Breast epithelium (tissue), 4 donors: ENCODE results near the gene CSF2. TPM values are rescaled to one million over a fixed set of nuclear protein-coding genes. Genes with fewer than 3 reads are reported as not detected.
"Not testable (repeated sequence)": the region's sequence is repeated elsewhere in the genome, so short reads cannot be mapped to it uniquely, and the experiment has no call there.

Experiments
- DNase-seq, 2 donors: peaks; one replicate each; pipeline ENCODE4 v3.0.0-alpha.2; 2019; ENCODE audit warnings: low spot score in 2 of 2
- H3K27ac ChIP-seq, 2 donors: fragments of 200-600 bp; sonication (generic) in 1 of 2; one replicate each; pipeline ENCODE4 v1.5.1; 2016 to 2019; ENCODE audit warnings: mild to moderate bottlenecking in 1 of 2
- H3K27me3 ChIP-seq, 2 donors: fragments of 200-600 bp; sonication (generic) in 1 of 2; one replicate each; pipeline versions ENCODE4 v1.5.1 to v1.6.0; 2017 to 2019; ENCODE audit warnings: control low read depth in 1 of 2, mild to moderate bottlenecking in 1 of 2
- H3K36me3 ChIP-seq: fragments of 200-600 bp; one replicate; pipeline ENCODE4 v1.5.1; 2019
- H3K4me1 ChIP-seq, 2 donors: fragments of 200-600 bp; sonication (generic); one replicate each; pipeline ENCODE4 v1.5.1; 2016 to 2019; ENCODE audit warnings: control low read depth in 1 of 2
- H3K4me3 ChIP-seq, 3 donors: fragments of 200-600 bp; sonication (generic); 1 replicate in 2 of 3; 2 replicates in 1 of 3; pipeline ENCODE4 v1.5.1; 2016 to 2019; ENCODE audit warnings: mild to moderate bottlenecking in 3 of 3, moderate library complexity in 2 of 3
- H3K9me3 ChIP-seq, 2 donors: fragments of 200-600 bp; sonication (generic) in 1 of 2; one replicate each; pipeline ENCODE4 v1.5.1; 2016 to 2019; ENCODE audit warnings: control low read depth in 1 of 2
- intact Hi-C: fragments of 100-400 bp; cut with DNase I; formaldehyde crosslinking; loops from one replicate; pipeline ENCODE4 v1.15.1; 2023; ENCODE audit warnings: low total_unique reads
- total RNA-seq, 3 donors: library from RNA; depleted of rRNA; stranded (reverse); fragments of >200 nt; gene quantifications; one replicate each; pipeline ENCODE4 v1.1.0, GENCODE V29; 2016

The CSF2 gene
- total RNA-seq, 3 donors from 2014 or later: not detected

DNA sequence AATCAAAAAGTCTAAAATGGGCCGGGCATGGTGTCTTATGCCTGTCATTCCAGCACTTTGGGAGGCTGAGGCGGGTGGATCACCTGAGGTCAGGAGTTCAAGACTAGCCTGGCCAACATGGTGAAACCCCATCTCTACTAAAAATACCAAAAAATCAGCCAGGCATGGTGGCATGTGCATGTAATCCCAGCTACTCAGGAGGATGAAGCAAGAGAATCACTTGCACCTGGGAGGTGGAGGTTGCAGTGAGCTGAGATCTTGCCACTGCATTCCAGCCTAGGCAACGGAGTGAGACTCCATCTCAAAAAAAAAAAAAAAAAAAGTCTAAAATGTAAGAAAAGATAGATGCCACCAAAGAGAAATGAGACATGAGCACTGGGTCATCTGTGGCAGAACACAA is 49.4 kb downstream of the CSF2 start:
- H3K27ac ChIP-seq, H3K4me1 ChIP-seq, H3K27me3 ChIP-seq, H3K4me3 ChIP-seq, H3K9me3 ChIP-seq, H3K36me3 ChIP-seq, intact Hi-C loops, DNase-seq: not testable (repeated sequence)

DNA sequence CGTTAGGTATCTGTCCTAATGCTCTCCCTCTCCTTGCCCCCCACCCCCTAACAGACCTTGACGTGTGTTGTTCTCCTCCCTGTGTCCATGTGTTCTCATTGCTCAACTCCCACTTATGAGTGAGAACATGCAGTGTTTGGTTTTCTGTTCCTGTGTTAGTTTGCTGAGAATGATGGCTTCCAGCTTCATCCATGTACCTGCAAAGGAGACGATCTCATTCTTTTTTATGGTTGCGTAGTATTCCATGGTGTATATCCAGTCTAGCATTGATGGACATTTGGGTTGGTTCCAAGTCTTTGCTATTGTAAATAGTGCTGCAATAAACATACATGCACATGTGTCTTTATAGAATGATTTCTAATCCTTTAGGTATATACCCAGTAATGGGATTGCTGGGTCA is 50.0 kb downstream of the CSF2 start:
- H3K4me3 ChIP-seq, H3K36me3 ChIP-seq, H3K4me1 ChIP-seq, H3K27me3 ChIP-seq, intact Hi-C loops, H3K27ac ChIP-seq, H3K9me3 ChIP-seq, DNase-seq: not testable (repeated sequence)

Other genes starting within 250 kb of the CSF2 start
- gene MEIKIN, start 128.1 kb upstream of the CSF2 start, total RNA-seq: not detected
- 1 to 10 TPM in 1 of 3 donors, under 1 TPM in 2; 0.32 to 1.8 (median 0.33) TPM for gene ACSL6, start 62.1 kb upstream of the CSF2 start, total RNA-seq
- not detected for gene IL3, start 13.1 kb upstream of the CSF2 start, total RNA-seq
- 10 to 100 TPM; 21.8 to 34.8 (median 26.2) TPM for gene P4HA2, start 154.1 kb downstream of the CSF2 start, total RNA-seq
- gene PDLIM4, start 183.9 kb downstream of the CSF2 start, total RNA-seq: 100 to 1,000 TPM in 1 of 3 donors, 10 to 100 TPM in 1, 1 to 10 TPM in 1; 9.0 to 102 (median 71.4) TPM
- gene SLC22A4, start 220.6 kb downstream of the CSF2 start, total RNA-seq: 1 to 10 TPM; 1.3 to 4.5 (median 2.3) TPM